Measurements from ENCODE around the gene SPEN. TPM values are rescaled to one million over a fixed set of nuclear protein-coding genes. Genes with fewer than 3 reads are reported as not detected.

SPEN gene
- total and polyA plus RNA-seq, 2 experiments from 2014 or later, result 14.9 to 43.6 TPM

GRCh38 chr1:15934211-15935055 lies 86.9 kb downstream of the SPEN start (continued):
- TF ChIP-seq ZNF331 (CRISPR knock-in tag; IDR thresholded peaks at IDR 0.05; ENCODE audit: low read depth) (no peak), ZNF462 (CRISPR knock-in tag; IDR thresholded peaks at IDR 0.05) (no peak)

- no peaks in the 10 kb centered on the region for H3K27me3 ChIP-seq (ENCODE audit: insufficient read depth)
- H3K36me3 Mint-ChIP-seq (ENCODE audit: low read depth), result peaks cover 86% of the 10 kb centered on the region
- H3K4me1 Mint-ChIP-seq, result peaks cover 7% of the 10 kb centered on the region
- H3K79me2 ChIP-seq (replicated peaks; ENCODE audit: insufficient read depth), result no peaks in the 10 kb centered on the region
- no peak overlapping the region for H3K27ac ChIP-seq (ENCODE audit: low read depth)
- no peaks in the 10 kb centered on the region; the same call in none of the 2 replicates for H4K20me1 ChIP-seq (replicated peaks; ENCODE audit: insufficient read depth)
- peaks cover 13% of the 10 kb centered on the region for H3K36me3 ChIP-seq (ENCODE audit: insufficient read depth)
- no peak overlapping the region for H3K27ac Mint-ChIP-seq
- no peak overlapping the region for H3K4me2 ChIP-seq
- no peaks in the 10 kb centered on the region for H3K9me3 Mint-ChIP-seq
- no peaks in the 10 kb centered on the region for H3K4me1 ChIP-seq (ENCODE audit: insufficient read depth)
- no peak overlapping the region for H3K4me3 Mint-ChIP-seq
- no peaks in the 10 kb centered on the region for H3K9me2 ChIP-seq (ENCODE audit: insufficient read depth)
- no peak overlapping the region for H3K4me3 ChIP-seq
- no peak for ATAC-seq
- no peak for DNase-seq (ENCODE audit: low spot score)
- no peak overlapping the region for H2AFZ ChIP-seq
- no peaks in the 10 kb centered on the region for H3F3A ChIP-seq (replicated peaks; ENCODE audit: low read depth)
- peaks cover 18% of the 10 kb centered on the region for H3K27me3 Mint-ChIP-seq (ENCODE audit: insufficient read depth, low read depth, poor library complexity)
- TF ChIP-seq ZNF114 (CRISPR knock-in tag; IDR thresholded peaks at IDR 0.05), result no peak
- no peak for TF ChIP-seq ZNF331 (CRISPR knock-in tag; IDR thresholded peaks at IDR 0.05; ENCODE audit: low read depth)
- no peak for TF ChIP-seq JUNB (IDR thresholded peaks at IDR 0.05; ENCODE audit: unreplicated experiment)
- TF ChIP-seq EZH2 (IDR thresholded peaks at IDR 0.05; ENCODE audit: low read depth, unreplicated experiment), result no peak
- TF ChIP-seq, protein P1, sequence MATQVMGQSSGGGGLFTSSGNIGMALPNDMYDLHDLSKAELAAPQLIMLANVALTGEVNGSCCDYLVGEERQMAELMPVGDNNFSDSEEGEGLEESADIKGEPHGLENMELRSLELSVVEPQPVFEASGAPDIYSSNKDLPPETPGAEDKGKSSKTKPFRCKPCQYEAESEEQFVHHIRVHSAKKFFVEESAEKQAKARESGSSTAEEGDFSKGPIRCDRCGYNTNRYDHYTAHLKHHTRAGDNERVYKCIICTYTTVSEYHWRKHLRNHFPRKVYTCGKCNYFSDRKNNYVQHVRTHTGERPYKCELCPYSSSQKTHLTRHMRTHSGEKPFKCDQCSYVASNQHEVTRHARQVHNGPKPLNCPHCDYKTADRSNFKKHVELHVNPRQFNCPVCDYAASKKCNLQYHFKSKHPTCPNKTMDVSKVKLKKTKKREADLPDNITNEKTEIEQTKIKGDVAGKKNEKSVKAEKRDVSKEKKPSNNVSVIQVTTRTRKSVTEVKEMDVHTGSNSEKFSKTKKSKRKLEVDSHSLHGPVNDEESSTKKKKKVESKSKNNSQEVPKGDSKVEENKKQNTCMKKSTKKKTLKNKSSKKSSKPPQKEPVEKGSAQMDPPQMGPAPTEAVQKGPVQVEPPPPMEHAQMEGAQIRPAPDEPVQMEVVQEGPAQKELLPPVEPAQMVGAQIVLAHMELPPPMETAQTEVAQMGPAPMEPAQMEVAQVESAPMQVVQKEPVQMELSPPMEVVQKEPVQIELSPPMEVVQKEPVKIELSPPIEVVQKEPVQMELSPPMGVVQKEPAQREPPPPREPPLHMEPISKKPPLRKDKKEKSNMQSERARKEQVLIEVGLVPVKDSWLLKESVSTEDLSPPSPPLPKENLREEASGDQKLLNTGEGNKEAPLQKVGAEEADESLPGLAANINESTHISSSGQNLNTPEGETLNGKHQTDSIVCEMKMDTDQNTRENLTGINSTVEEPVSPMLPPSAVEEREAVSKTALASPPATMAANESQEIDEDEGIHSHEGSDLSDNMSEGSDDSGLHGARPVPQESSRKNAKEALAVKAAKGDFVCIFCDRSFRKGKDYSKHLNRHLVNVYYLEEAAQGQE (IDR thresholded peaks at IDR 0.05; ENCODE audit: unreplicated experiment), result no peak
- no peak for TF ChIP-seq CREB1 (CRISPR knock-in tag; IDR thresholded peaks at IDR 0.05; ENCODE audit: low read depth)
- TF ChIP-seq ETS1 (IDR thresholded peaks at IDR 0.05), result no peak
- TF ChIP-seq EZH2phosphoT487 (IDR thresholded peaks at IDR 0.05; ENCODE audit: unreplicated experiment), result no peak
Measured at GRCh38 chr1:15935056-15935950, 87.8 kb downstream of the SPEN start.

All from GM23338 (cell line).